AG09309 (cell line): ENCODE results near the gene PLEKHA7.

ENCODE experiments used
- DNase-seq: peaks from one replicate; pipeline ENCODE4 v3.0.0-alpha.2; 2010; ENCODE audit warnings: low read depth
- H3K4me3 ChIP-seq: 2 replicates; pipeline ENCODE4 v1.5.1; 2011; ENCODE audit warnings: mild to moderate bottlenecking, low read depth, low read length, moderate library complexity; ENCODE audit not compliant: control insufficient read depth
- CTCF ChIP-seq: IDR thresholded peaks from 2 replicates; pipeline ENCODE4 v1.5.1; 2011; ENCODE audit warnings: mild to moderate bottlenecking, low read depth, low read length, inconsistent platforms; ENCODE audit not compliant: insufficient read depth, control insufficient read depth; ENCODE audit errors: missing control alignments

The PLEKHA7 gene

GRCh38 chr11:16985297-16985696 is 28.9 kb downstream of the PLEKHA7 start:
- H3K4me3 ChIP-seq: no peak overlapping the region
- no peak for DNase-seq
- no peak for TF ChIP-seq CTCF

- no peak for TF ChIP-seq CTCF
- no peak for DNase-seq
- H3K4me3 ChIP-seq: no peak overlapping the region
Measured at GRCh38 chr11:16984229-16984628, 30.0 kb downstream of the PLEKHA7 start.

- TF ChIP-seq CTCF: no peak
- no peak overlapping the region for H3K4me3 ChIP-seq
- no peak for DNase-seq
Measured at GRCh38 chr11:16982809-16983208, 31.4 kb downstream of the PLEKHA7 start.

GRCh38 chr11:16982256-16982671 is 31.9 kb downstream of the PLEKHA7 start:
- H3K4me3 ChIP-seq: no peak overlapping the region
- DNase-seq: no peak
- TF ChIP-seq CTCF: no peak

GRCh38 chr11:16981651-16982194 is 32.5 kb downstream of the PLEKHA7 start:
- TF ChIP-seq CTCF: no peak
- no peak overlapping the region for H3K4me3 ChIP-seq
- DNase-seq: no peak

GRCh38 chr11:16979703-16980622 is 34.3 kb downstream of the PLEKHA7 start:
- DNase-seq: no peak

More at GRCh38 chr11:16979703-16980622, 34.3 kb downstream of the PLEKHA7 start:
- no peak overlapping the region for H3K4me3 ChIP-seq
- no peak for TF ChIP-seq CTCF
